Gastrocnemius medialis (tissue), 4 donors: ENCODE measurements around the gene ARHGAP15.

Experiments
- CTCF ChIP-seq, 5 experiments: fragments of 450-650 bp in 3 of 5; fragments of 200-600 bp in 2 of 5; sonication (generic) in 2 of 5; IDR thresholded peaks in 4 of 5; conservative IDR thresholded peaks in 1 of 5; 1 replicate in 4 of 5; 2 replicates in 1 of 5; pipeline ENCODE4 v1.5.1; 2016 to 2019; ENCODE audit warnings: antibody characterized with exemption in 5 of 5, mild to moderate bottlenecking in 3 of 5, moderate library complexity in 3 of 5
- POLR2A ChIP-seq, 2 donors: fragments of 450-650 bp; IDR thresholded peaks; one replicate each; pipeline ENCODE4 v1.6.1; 2017; ENCODE audit warnings: antibody characterized with exemption in 2 of 2, mild to moderate bottlenecking in 2 of 2, moderate library complexity in 2 of 2

GRCh38 chr2:143601828-143602227 lies 472.6 kb downstream of the ARHGAP15 start:
- TF ChIP-seq CTCF (IDR thresholded peaks at IDR 0.05 in 4 of 5, conservative IDR thresholded peaks at IDR 0.05 in 1 of 5) = no peak
- no peak for TF ChIP-seq POLR2A (IDR thresholded peaks at IDR 0.05)
